Measurements from ENCODE around the gene ABHD13. TPM values are rescaled to one million over a fixed set of nuclear protein-coding genes. Genes with fewer than 3 reads are reported as not detected.

Gene ABHD13
- total RNA-seq, 1 donor from 2014 or later: 8.5 TPM

DNA sequence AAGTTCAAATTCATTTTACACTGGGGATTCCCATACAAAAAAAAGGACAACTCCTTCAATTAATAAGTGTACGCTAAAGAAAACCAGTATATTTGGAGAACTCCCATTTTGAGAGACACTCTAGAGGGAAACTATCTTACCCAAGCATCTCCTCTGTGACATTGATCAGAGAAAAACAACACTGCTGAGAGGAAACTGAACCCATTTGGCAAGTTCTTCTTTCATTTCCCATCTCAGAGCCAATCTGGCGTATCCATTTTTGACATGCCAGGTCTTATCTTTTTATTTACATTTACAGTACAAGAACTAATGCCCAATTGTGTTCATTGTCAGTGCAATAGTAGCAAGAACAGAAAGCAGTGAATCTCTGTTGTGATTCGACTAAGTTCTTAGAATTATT is 33.0 kb upstream of the ABHD13 start:
- no peaks in the 10 kb centered on the region for H3K4me1 Mint-ChIP-seq (ENCODE audit: unreplicated experiment)
- H3K9me3 Mint-ChIP-seq (ENCODE audit: unreplicated experiment): no peaks in the 10 kb centered on the region
- TF ChIP-seq, protein P1, sequence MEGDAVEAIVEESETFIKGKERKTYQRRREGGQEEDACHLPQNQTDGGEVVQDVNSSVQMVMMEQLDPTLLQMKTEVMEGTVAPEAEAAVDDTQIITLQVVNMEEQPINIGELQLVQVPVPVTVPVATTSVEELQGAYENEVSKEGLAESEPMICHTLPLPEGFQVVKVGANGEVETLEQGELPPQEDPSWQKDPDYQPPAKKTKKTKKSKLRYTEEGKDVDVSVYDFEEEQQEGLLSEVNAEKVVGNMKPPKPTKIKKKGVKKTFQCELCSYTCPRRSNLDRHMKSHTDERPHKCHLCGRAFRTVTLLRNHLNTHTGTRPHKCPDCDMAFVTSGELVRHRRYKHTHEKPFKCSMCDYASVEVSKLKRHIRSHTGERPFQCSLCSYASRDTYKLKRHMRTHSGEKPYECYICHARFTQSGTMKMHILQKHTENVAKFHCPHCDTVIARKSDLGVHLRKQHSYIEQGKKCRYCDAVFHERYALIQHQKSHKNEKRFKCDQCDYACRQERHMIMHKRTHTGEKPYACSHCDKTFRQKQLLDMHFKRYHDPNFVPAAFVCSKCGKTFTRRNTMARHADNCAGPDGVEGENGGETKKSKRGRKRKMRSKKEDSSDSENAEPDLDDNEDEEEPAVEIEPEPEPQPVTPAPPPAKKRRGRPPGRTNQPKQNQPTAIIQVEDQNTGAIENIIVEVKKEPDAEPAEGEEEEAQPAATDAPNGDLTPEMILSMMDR (IDR thresholded peaks at IDR 0.05): no peak
- DNase-seq (ENCODE audit: extremely low spot score, unreplicated experiment): no peak
- H3K4me3 Mint-ChIP-seq (ENCODE audit: unreplicated experiment): no peak overlapping the region
- no peaks in the 10 kb centered on the region for H3K36me3 Mint-ChIP-seq (ENCODE audit: unreplicated experiment)
- H3K27ac Mint-ChIP-seq (ENCODE audit: unreplicated experiment): no peak overlapping the region
- H3K27me3 Mint-ChIP-seq (ENCODE audit: unreplicated experiment): peaks cover 35% of the 10 kb centered on the region

DNA sequence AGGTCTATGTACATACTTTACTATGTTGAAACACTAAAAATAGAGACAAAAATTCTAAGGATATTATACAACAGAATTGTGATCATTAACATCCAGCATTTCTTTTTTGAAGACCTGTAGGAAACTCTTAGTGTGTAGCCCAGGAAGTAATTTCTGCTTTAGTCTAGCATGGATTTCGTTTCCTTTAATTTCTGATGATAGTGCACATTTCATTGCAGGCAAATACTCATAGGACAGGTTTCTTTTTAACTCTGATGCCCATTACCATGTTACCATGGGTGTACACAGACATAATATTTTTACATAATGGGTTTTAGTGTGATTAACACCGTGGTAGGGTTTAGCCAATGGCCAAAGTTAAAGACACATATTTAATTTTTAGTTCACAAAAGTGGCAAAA is 29.9 kb upstream of the ABHD13 start:
- no peaks in the 10 kb centered on the region for H3K36me3 Mint-ChIP-seq (ENCODE audit: unreplicated experiment)
- H3K27ac Mint-ChIP-seq (ENCODE audit: unreplicated experiment): no peak overlapping the region
- H3K4me3 Mint-ChIP-seq (ENCODE audit: unreplicated experiment): no peak overlapping the region
- DNase-seq (ENCODE audit: extremely low spot score, unreplicated experiment): no peak
- TF ChIP-seq, protein P1 (IDR thresholded peaks at IDR 0.05): no peak
- peaks cover 44% of the 10 kb centered on the region for H3K27me3 Mint-ChIP-seq (ENCODE audit: unreplicated experiment)
- H3K9me3 Mint-ChIP-seq (ENCODE audit: unreplicated experiment): peaks cover 6% of the 10 kb centered on the region
- no peaks in the 10 kb centered on the region for H3K4me1 Mint-ChIP-seq (ENCODE audit: unreplicated experiment)

DNA sequence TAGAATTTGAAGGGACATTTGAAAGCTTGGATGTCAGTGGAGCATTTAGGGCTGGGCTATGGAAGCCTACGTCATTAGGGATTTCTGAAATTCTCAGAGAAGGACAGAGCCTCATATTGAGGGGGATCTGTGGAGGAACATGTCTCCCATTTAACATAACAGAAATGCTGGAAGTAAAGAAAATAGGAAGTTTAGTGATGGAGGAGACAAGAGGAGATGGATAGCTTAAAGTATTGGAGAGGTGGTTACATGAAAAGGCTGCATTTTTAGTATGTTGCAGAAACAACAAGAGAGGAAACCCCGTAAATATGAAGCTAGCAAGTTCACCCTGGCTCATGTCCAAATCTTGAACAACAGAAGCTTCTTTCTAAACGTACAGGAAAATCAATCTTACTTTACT is 27.3 kb upstream of the ABHD13 start:
- H3K4me3 Mint-ChIP-seq (ENCODE audit: unreplicated experiment): no peak overlapping the region
- peaks cover 6% of the 10 kb centered on the region for H3K9me3 Mint-ChIP-seq (ENCODE audit: unreplicated experiment)
- no peaks in the 10 kb centered on the region for H3K4me1 Mint-ChIP-seq (ENCODE audit: unreplicated experiment)
- no peaks in the 10 kb centered on the region for H3K36me3 Mint-ChIP-seq (ENCODE audit: unreplicated experiment)
- TF ChIP-seq, protein P1 (IDR thresholded peaks at IDR 0.05): no peak
- no peak overlapping the region for H3K27ac Mint-ChIP-seq (ENCODE audit: unreplicated experiment)
- H3K27me3 Mint-ChIP-seq (ENCODE audit: unreplicated experiment): peaks cover 31% of the 10 kb centered on the region
- DNase-seq (ENCODE audit: extremely low spot score, unreplicated experiment): no peak

DNA sequence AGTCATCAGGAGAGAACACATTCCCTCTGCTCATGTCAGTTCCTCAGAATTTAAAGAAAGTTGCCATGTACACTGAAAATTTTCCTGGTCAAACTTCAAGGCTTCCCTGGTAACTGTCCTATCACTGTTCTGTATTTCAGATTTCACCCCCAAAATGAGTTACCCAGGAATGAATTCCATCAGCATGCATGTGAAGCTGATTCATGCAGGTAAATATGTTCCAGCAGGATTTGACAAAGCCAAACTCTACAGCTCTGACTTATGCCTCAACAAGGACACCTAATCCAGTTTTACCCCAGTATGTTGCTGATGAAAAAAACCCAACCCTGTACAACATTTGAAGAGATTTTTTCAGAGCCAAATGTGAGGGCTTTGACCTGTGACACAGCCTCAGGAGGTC is 24.4 kb upstream of the ABHD13 start:
- H3K4me3 Mint-ChIP-seq (ENCODE audit: unreplicated experiment): no peak overlapping the region
- peaks cover 32% of the 10 kb centered on the region for H3K27me3 Mint-ChIP-seq (ENCODE audit: unreplicated experiment)
- H3K4me1 Mint-ChIP-seq (ENCODE audit: unreplicated experiment): no peaks in the 10 kb centered on the region
- TF ChIP-seq, protein P1 (IDR thresholded peaks at IDR 0.05): no peak
- no peak for DNase-seq (ENCODE audit: extremely low spot score, unreplicated experiment)
- no peaks in the 10 kb centered on the region for H3K36me3 Mint-ChIP-seq (ENCODE audit: unreplicated experiment)
- H3K9me3 Mint-ChIP-seq (ENCODE audit: unreplicated experiment): peaks cover 6% of the 10 kb centered on the region
- H3K27ac Mint-ChIP-seq (ENCODE audit: unreplicated experiment): no peak overlapping the region

DNA sequence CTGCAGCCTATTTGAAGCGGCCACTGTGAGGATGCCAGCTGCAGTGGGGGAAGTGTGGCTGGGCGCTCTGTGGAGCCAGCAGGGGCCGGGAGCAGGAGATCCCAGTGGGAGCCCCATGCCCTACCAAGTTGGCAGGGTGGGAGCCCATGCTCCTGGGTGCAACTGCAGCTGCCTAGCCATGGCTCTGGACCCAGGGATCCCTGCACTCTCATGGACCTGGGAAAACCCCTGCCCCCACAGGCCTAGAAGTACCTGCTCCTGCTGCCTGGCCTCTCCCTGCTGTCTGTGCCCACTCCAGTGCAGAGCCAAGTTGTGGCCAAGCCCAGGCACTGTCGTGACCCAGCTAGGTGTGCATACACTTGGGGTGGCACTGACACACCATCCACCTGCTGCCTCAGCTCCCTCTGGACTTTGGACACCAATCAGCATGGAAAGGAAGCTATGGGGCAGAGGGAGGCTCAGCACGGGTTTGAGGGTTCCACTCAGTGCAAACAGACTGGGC is 23.7 kb upstream of the ABHD13 start:
- H3K4me3 Mint-ChIP-seq (ENCODE audit: unreplicated experiment): no peak overlapping the region
- peaks cover 6% of the 10 kb centered on the region for H3K9me3 Mint-ChIP-seq (ENCODE audit: unreplicated experiment)
- H3K36me3 Mint-ChIP-seq (ENCODE audit: unreplicated experiment): no peaks in the 10 kb centered on the region

More for the DNA sequence above, 23.7 kb upstream of the ABHD13 start:
- Mint-ChIP-seq H3K4me1 (ENCODE audit: unreplicated experiment) (no peaks in the 10 kb centered on the region), H3K27me3 (ENCODE audit: unreplicated experiment) (peaks cover 38% of the 10 kb centered on the region), H3K27ac (ENCODE audit: unreplicated experiment) (no peak overlapping the region)
- TF ChIP-seq, protein P1 (IDR thresholded peaks at IDR 0.05): no peak
- DNase-seq (ENCODE audit: extremely low spot score, unreplicated experiment): no peak
